HL-60 (cell line): ENCODE data around the gene SYK.

Source experiments
- DNase-seq, 2 experiments: peaks; one replicate each; pipeline ENCODE4 v3.0.0-alpha.2; 2010 to 2020; ENCODE audit warnings: low read depth in 1 of 2, low spot score in 1 of 2
- H3K27ac ChIP-seq: fragments of 250-450 bp; sonication (Bioruptor Pico); replicated peaks from 2 replicates; pipeline ENCODE4 v1.5.1; 2020; ENCODE audit warnings: mild to moderate bottlenecking, moderate library complexity
- H3K27me3 ChIP-seq: fragments of 250-450 bp; sonication (Bioruptor Pico); 2 replicates; pipeline ENCODE4 v1.5.1; 2021; ENCODE audit warnings: mild to moderate bottlenecking, moderate library complexity; ENCODE audit not compliant: insufficient read depth, poor library complexity, severe bottlenecking
- H3K4me3 ChIP-seq: replicated peaks from 2 replicates; pipeline ENCODE4 v1.5.1; 2011; ENCODE audit warnings: mild to moderate bottlenecking, control low read depth, low read length; ENCODE audit not compliant: insufficient read depth
- GABPA ChIP-seq: IDR thresholded peaks from 2 replicates; pipeline ENCODE4 v1.6.1; 2012; ENCODE audit warnings: low read depth
- POLR2AphosphoS5 ChIP-seq: IDR thresholded peaks from 2 replicates; pipeline ENCODE4 v1.6.1; 2012; ENCODE audit warnings: low read depth
- REST ChIP-seq: IDR thresholded peaks from 2 replicates; pipeline ENCODE4 v1.6.1; 2012; ENCODE audit warnings: low read depth; ENCODE audit not compliant: insufficient replicate concordance
- SPI1 ChIP-seq: IDR thresholded peaks from 2 replicates; pipeline ENCODE4 v1.6.1; 2012; ENCODE audit warnings: low read depth, mild to moderate bottlenecking, borderline replicate concordance
- TF ChIP-seq, protein P1 (sequence below): IDR thresholded peaks from one replicate; pipeline ENCODE4 v1.5.1; 2011; ENCODE audit warnings: low read length, control low read depth, inconsistent platforms; ENCODE audit not compliant: insufficient read depth

SYK gene

DNA sequence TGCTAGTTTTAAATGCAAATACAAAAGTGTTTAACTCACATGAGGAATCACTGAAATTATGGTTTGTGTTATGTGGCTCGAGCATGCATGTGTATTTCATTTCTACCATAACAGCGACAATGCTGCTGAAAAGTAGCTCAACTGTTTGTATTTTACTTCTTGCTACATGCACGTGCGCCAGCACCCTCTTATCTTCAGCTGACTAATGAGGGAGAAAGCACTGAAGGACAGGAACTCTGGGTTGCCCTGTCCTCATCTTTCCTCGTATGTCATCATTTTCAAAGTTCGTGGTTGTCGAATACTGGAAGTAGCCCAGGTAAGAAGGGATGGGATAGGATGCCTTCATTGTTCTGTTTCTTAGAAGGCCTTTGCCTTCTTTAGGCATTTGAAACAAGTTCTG is 120.3 kb downstream of the SYK start:
- DNase-seq = no peak
- no peak overlapping the region for H3K4me3 ChIP-seq
- no peaks in the 10 kb centered on the region for H3K27me3 ChIP-seq
- TF ChIP-seq SPI1 = no peak
- H3K27ac ChIP-seq = no peak overlapping the region

GRCh38 chr9:90925581-90926257 is 124.1 kb downstream of the SYK start:
- DNase-seq = no peak
- TF ChIP-seq POLR2AphosphoS5 = no peak
- TF ChIP-seq GABPA = no peak
- TF ChIP-seq, protein P1, sequence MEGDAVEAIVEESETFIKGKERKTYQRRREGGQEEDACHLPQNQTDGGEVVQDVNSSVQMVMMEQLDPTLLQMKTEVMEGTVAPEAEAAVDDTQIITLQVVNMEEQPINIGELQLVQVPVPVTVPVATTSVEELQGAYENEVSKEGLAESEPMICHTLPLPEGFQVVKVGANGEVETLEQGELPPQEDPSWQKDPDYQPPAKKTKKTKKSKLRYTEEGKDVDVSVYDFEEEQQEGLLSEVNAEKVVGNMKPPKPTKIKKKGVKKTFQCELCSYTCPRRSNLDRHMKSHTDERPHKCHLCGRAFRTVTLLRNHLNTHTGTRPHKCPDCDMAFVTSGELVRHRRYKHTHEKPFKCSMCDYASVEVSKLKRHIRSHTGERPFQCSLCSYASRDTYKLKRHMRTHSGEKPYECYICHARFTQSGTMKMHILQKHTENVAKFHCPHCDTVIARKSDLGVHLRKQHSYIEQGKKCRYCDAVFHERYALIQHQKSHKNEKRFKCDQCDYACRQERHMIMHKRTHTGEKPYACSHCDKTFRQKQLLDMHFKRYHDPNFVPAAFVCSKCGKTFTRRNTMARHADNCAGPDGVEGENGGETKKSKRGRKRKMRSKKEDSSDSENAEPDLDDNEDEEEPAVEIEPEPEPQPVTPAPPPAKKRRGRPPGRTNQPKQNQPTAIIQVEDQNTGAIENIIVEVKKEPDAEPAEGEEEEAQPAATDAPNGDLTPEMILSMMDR = no peak
- no peak for TF ChIP-seq REST
- no peak for TF ChIP-seq SPI1
- Histone ChIP-seq H3K4me3 (no peak overlapping the region), H3K27ac (no peak overlapping the region), H3K27me3 (no peaks in the 10 kb centered on the region)

DNA sequence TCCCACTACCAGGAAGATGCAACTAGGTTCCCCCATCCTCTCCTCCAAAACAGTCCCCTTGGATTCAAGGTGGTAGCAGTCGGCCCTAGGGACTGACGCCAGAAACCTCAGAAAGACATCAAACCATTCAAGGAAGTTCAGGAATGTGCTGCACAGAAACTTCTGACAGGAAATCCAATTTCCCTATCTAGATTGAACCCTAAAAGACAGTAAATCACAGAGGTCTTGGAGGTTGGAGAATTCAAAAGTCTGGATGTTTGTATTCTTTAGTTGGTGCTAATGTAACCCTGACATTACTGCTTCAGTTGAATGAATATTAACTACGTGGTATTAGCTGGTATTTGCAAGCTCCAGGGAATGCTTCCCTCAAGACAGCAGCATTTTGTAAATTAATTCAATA is 125.3 kb downstream of the SYK start:
- no peak overlapping the region for H3K4me3 ChIP-seq
- no peak for DNase-seq
- H3K27me3 ChIP-seq = no peaks in the 10 kb centered on the region
- no peak overlapping the region for H3K27ac ChIP-seq
- TF ChIP-seq, protein P1 = no peak
- no peak for TF ChIP-seq SPI1
- TF ChIP-seq GABPA = no peak
- no peak for TF ChIP-seq POLR2AphosphoS5
- no peak for TF ChIP-seq REST

GRCh38 chr9:90927496-90927895 is 125.9 kb downstream of the SYK start:
- no peak overlapping the region for H3K4me3 ChIP-seq
- H3K27me3 ChIP-seq = no peaks in the 10 kb centered on the region
- TF ChIP-seq REST (no peak), SPI1 (no peak), GABPA (no peak), POLR2AphosphoS5 (no peak)
- TF ChIP-seq, protein P1 = no peak
- no peak for DNase-seq
- no peak overlapping the region for H3K27ac ChIP-seq
